IMR-90 (cell line): ENCODE data around the gene BRINP1. TPM values are rescaled to one million over a fixed set of nuclear protein-coding genes. Genes with fewer than 3 reads are reported as not detected.

Experiments
- ATAC-seq: fragments of 200-7000 bp; cut with Tn5 transposase; 2 replicates; pipeline ENCODE4 v1.9.1; 2020; ENCODE audit warnings: low read depth, mild to moderate bottlenecking, moderate library complexity
- BruUV-seq: library from RNA; stranded (reverse); fragments of 400-500 nt; replicated peaks from 2 replicates; lab custom pipeline; 2021; lab: Mats Ljungman, UMichigan
- CTCF ChIA-PET: fragments of 300-600 bp; formaldehyde crosslinking; extraction: SDS; loops from one replicate; lab custom pipeline; 2021; ENCODE audit warnings: antibody characterized with exemption; lab: Yijun Ruan, JAX
- POLR2A ChIA-PET: fragments of 300-600 bp; sonication (Branson Sonifier 250); formaldehyde crosslinking; loops from one replicate; lab custom pipeline; 2022; ENCODE audit warnings: antibody characterized with exemption; ENCODE audit not compliant: unreplicated experiment; lab: Charles Lee
- DNase-seq: peaks from one replicate; pipeline ENCODE4 v3.0.0; 2013
- H2AFZ ChIP-seq: replicated peaks from 2 replicates; pipeline ENCODE3; 2013; ENCODE audit warnings: low read length, mild to moderate bottlenecking; ENCODE audit not compliant: poor library complexity
- H2AK5ac ChIP-seq: 2 replicates; pipeline ENCODE4 v1.6.1; 2013; ENCODE audit warnings: low read depth, low read length, inconsistent platforms
- H2AK9ac ChIP-seq: replicated peaks from 2 replicates; pipeline ENCODE3; 2013; ENCODE audit warnings: mild to moderate bottlenecking, low read depth, low read length, moderate library complexity; ENCODE audit not compliant: poor library complexity
- H2BK120ac ChIP-seq: 2 replicates; pipeline ENCODE4 v1.6.1; 2013; ENCODE audit warnings: low read depth, low read length, inconsistent platforms
- H2BK15ac ChIP-seq: 3 replicates; pipeline ENCODE4 v1.6.1; 2013; ENCODE audit warnings: low read depth, low read length, inconsistent platforms
- H2BK20ac ChIP-seq: 2 replicates; pipeline ENCODE4 v1.6.1; 2013; ENCODE audit warnings: low read depth, mild to moderate bottlenecking, inconsistent platforms, low read length, moderate library complexity
- H2BK5ac ChIP-seq: 2 replicates; pipeline ENCODE4 v1.6.1; 2013; ENCODE audit warnings: mild to moderate bottlenecking, low read depth, low read length, inconsistent platforms; ENCODE audit not compliant: poor library complexity, severe bottlenecking
- H3K14ac ChIP-seq: replicated peaks from 2 replicates; pipeline ENCODE4 v1.6.1; 2013; ENCODE audit warnings: low read depth, low read length, inconsistent platforms
- H3K18ac ChIP-seq: 2 replicates; pipeline ENCODE4 v1.6.1; 2013; ENCODE audit warnings: low read depth, low read length, control low read depth
- H3K23ac ChIP-seq: 2 replicates; pipeline ENCODE4 v1.6.1; 2013; ENCODE audit warnings: low read depth, low read length, inconsistent platforms
- H3K27ac ChIP-seq: 2 replicates; pipeline ENCODE4 v1.5.1; 2013; ENCODE audit warnings: mild to moderate bottlenecking, control low read depth, low read length; ENCODE audit not compliant: insufficient read depth
- H3K27me3 ChIP-seq: 2 replicates; pipeline ENCODE4 v1.6.1; 2013; ENCODE audit warnings: low read length; ENCODE audit not compliant: control insufficient read depth, insufficient read depth
- H3K36me3 ChIP-seq: 2 replicates; pipeline ENCODE4 v1.6.1; 2013; ENCODE audit warnings: low read length, mixed read lengths; ENCODE audit not compliant: control insufficient read depth, insufficient read depth
- H3K4ac ChIP-seq: 2 replicates; pipeline ENCODE4 v1.6.1; 2013; ENCODE audit warnings: low read depth, low read length, inconsistent platforms
- H3K4me1 ChIP-seq: 2 replicates; pipeline ENCODE4 v1.6.1; 2013; ENCODE audit warnings: low read length, mixed read lengths; ENCODE audit not compliant: control insufficient read depth, insufficient read depth
- H3K4me2 ChIP-seq: 2 replicates; pipeline ENCODE4 v1.6.1; 2013; ENCODE audit warnings: low read depth, mild to moderate bottlenecking, control low read depth, low read length, moderate library complexity
- H3K4me3 ChIP-seq: 2 replicates; pipeline ENCODE4 v1.5.1; 2013; ENCODE audit warnings: low read depth, mild to moderate bottlenecking, control low read depth, low read length, moderate library complexity; ENCODE audit not compliant: insufficient read depth
- H3K56ac ChIP-seq: 2 replicates; pipeline ENCODE4 v1.6.1; 2013; ENCODE audit warnings: low read length, inconsistent platforms; ENCODE audit not compliant: insufficient read depth; ENCODE audit errors: extremely low read depth
- H3K79me1 ChIP-seq, 2 experiments: 2 replicates each; pipeline ENCODE4 v1.6.1; 2013; ENCODE audit warnings: low read length in 2 of 2, inconsistent platforms in 1 of 2, low read depth in 1 of 2
- H3K9ac ChIP-seq: 2 replicates; pipeline ENCODE4 v1.6.1; 2013; ENCODE audit warnings: low read depth, low read length, control low read depth
- H3K9me1 ChIP-seq: 2 replicates; pipeline ENCODE4 v1.6.1; 2013; ENCODE audit warnings: low read length, inconsistent platforms; ENCODE audit not compliant: insufficient read depth
- H3K9me3 ChIP-seq: 2 replicates; pipeline ENCODE4 v1.6.1; 2013; ENCODE audit warnings: low read length; ENCODE audit not compliant: control insufficient read depth, insufficient read depth
- H4K20me1 ChIP-seq: 2 replicates; pipeline ENCODE4 v1.6.1; 2013; ENCODE audit warnings: low read length, inconsistent platforms; ENCODE audit not compliant: insufficient read depth
- H4K5ac ChIP-seq: 2 replicates; pipeline ENCODE4 v1.6.1; 2013; ENCODE audit warnings: mild to moderate bottlenecking, low read depth, low read length, control low read depth
- H4K8ac ChIP-seq, 2 experiments: 2 replicates each; pipeline ENCODE4 v1.6.1; 2013; ENCODE audit warnings: low read depth in 2 of 2, low read length in 2 of 2, control low read depth in 1 of 2, inconsistent platforms in 1 of 2
- H4K91ac ChIP-seq: 2 replicates; pipeline ENCODE4 v1.6.1; 2013; ENCODE audit warnings: low read depth, low read length, inconsistent platforms; ENCODE audit not compliant: insufficient read depth
- FOS ChIP-seq: fragments of 150-350 bp; IDR thresholded peaks from 2 replicates; pipeline ENCODE4 v1.6.1; 2016; ENCODE audit warnings: low read depth, low read length
- MAFK ChIP-seq: IDR thresholded peaks from 2 replicates; pipeline ENCODE4 v1.6.1; 2012; ENCODE audit warnings: low read depth, low read length, improper control_type of control experiment
- RAD21 ChIP-seq: IDR thresholded peaks from 2 replicates; pipeline ENCODE4 v1.6.1; 2012; ENCODE audit warnings: low read length, improper control_type of control experiment
- RCOR1 ChIP-seq: IDR thresholded peaks from 2 replicates; pipeline ENCODE4 v1.6.1; 2012; ENCODE audit warnings: mild to moderate bottlenecking, low read length, improper control_type of control experiment; ENCODE audit not compliant: insufficient replicate concordance
- WGBS, 2 experiments: methylation state at CpG; one replicate each; pipeline versions ENCODE4 v1.1.5 to v1.1.7; 2013; ENCODE audit warnings: missing lambda C conversion rate in 2 of 2; ENCODE audit not compliant: insufficient read length in 1 of 2; ENCODE audit errors: extremely low coverage in 2 of 2; 5-methylcytosine and 5-hydroxymethylcytosine counted together
- dilution Hi-C: fragments of 300-500 bp; cut with HindIII; formaldehyde crosslinking; loops from one replicate; pipeline ENCODE4 v1.14.3; 2018; ENCODE audit warnings: low sequenced_read_pairs; ENCODE audit not compliant: unreplicated experiment
- in situ Hi-C: fragments of 300-500 bp; cut with MboI; formaldehyde crosslinking; loops from 3 replicates; pipeline ENCODE4 v1.14.3; 2019; ENCODE audit warnings: low sequenced_read_pairs, inconsistent platforms, mixed read lengths
- intact Hi-C: fragments of 100-400 bp; cut with micrococcal nuclease; formaldehyde crosslinking; loops from 2 replicates; pipeline ENCODE4 v1.10.0; 2022
- polyA plus RNA-seq, 3 experiments: library from polyadenylated mRNA; depleted of rRNA; stranded (reverse); fragments of >200 nt; gene quantifications; 2 replicates each; pipeline ENCODE4 v1.2.3, GENCODE V29; 2012; ENCODE audit warnings: low replicate concordance in 1 of 3
- total RNA-seq: library from RNA; depleted of rRNA; stranded (reverse); fragments of >200 nt; gene quantifications from 2 replicates; pipeline ENCODE4 v1.2.3, GENCODE V29; 2012

Gene BRINP1
- total and polyA plus RNA-seq, 2 of the 4 experiments (the other 2 are of a cell fraction), result under 0.01 TPM; not detected in 1

GRCh38 chr9:119307471-119307870 lies 61.8 kb downstream of the BRINP1 start:
- Histone ChIP-seq H2AK9ac (no peak overlapping the region), H3K9me1 (no peaks in the 10 kb centered on the region), H3K18ac (no peak overlapping the region), H3K27ac (no peak overlapping the region), H3K36me3 (no peaks in the 10 kb centered on the region), H3K9ac (no peak overlapping the region), H3K9me3 (peaks cover 18% of the 10 kb centered on the region), H3K27me3 (no peaks in the 10 kb centered on the region), H4K91ac (no peak overlapping the region), H4K5ac (no peak overlapping the region), H2BK15ac (no peak overlapping the region), H3K23ac (no peak overlapping the region), H2BK20ac (no peak overlapping the region), H3K4ac (no peak overlapping the region), H2AFZ (no peak overlapping the region), H3K79me1 (no peaks in the 10 kb centered on the region), H3K14ac (no peak overlapping the region), H4K20me1 (no peaks in the 10 kb centered on the region), H3K4me2 (no peak overlapping the region), H4K8ac (no peak overlapping the region), H2AK5ac (no peak overlapping the region), H2BK5ac (no peak overlapping the region), H2BK120ac (no peak overlapping the region), H3K56ac (no peak overlapping the region), H3K4me1 (no peaks in the 10 kb centered on the region), H3K4me3 (no peak overlapping the region)
- ChIA-PET POLR2A (no interaction called here), CTCF (no interaction called here)
- no peak for ATAC-seq
- in situ Hi-C loops, result no loop called here
- no CpG with 5 or more reads among the region's 5 CpGs for WGBS, 2 experiments
- intact Hi-C loops, result no loop called here
- DNase-seq, result no peak
- TF ChIP-seq RCOR1, result no peak
- no peak for TF ChIP-seq MAFK
- no peak for TF ChIP-seq FOS
- no peak for TF ChIP-seq RAD21
- no TSS peak for BruUV-seq
- dilution Hi-C loops, result no loop called here
